Medulla oblongata (tissue), 1 donor: ENCODE data around the gene ADNP2.
"Not testable (repeated sequence)": the region's sequence is repeated elsewhere in the genome, so short reads cannot be mapped to it uniquely, and the experiment has no call there.

Experiments
- DNase-seq: peaks from one replicate; pipeline ENCODE4 v3.0.0-alpha.2; 2015; ENCODE audit errors: extremely low spot score

The ADNP2 gene

DNA sequence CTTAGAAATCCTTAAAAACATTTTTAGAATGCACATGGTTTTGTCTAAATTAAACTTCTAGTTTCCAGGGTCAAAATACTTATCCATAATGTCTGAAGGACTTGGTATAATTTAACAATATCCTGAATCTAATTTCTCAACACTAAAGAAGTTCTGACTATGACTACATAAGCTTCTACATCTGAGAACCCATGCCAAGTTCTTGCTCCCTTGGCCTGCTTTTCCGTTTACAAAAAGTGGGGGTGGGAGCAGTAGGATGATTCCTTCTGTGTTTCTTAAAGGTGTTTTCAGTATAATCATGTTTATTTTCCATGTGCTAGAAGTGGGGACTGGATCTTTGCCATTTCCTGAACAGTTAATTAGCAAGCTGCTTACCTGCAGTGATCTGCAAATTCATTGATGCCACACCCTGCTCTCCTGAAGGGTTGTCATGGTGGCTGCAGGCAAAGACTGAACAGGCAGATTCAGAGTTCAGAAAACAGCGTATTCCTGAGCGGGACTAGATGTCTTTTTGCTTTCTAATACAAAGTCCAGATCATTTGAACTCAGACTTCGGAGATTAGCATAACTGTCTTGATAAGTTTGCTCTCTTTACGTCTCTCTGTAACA lies 36.2 kb downstream of the ADNP2 start:
- DNase-seq, result no peak

- DNase-seq, result no peak
Measured at GRCh38 chr18:80147037-80147417, 38.0 kb downstream of the ADNP2 start.

GRCh38 chr18:80147418-80148325 lies 38.6 kb downstream of the ADNP2 start:
- DNase-seq, result peak; percentile 92

DNA sequence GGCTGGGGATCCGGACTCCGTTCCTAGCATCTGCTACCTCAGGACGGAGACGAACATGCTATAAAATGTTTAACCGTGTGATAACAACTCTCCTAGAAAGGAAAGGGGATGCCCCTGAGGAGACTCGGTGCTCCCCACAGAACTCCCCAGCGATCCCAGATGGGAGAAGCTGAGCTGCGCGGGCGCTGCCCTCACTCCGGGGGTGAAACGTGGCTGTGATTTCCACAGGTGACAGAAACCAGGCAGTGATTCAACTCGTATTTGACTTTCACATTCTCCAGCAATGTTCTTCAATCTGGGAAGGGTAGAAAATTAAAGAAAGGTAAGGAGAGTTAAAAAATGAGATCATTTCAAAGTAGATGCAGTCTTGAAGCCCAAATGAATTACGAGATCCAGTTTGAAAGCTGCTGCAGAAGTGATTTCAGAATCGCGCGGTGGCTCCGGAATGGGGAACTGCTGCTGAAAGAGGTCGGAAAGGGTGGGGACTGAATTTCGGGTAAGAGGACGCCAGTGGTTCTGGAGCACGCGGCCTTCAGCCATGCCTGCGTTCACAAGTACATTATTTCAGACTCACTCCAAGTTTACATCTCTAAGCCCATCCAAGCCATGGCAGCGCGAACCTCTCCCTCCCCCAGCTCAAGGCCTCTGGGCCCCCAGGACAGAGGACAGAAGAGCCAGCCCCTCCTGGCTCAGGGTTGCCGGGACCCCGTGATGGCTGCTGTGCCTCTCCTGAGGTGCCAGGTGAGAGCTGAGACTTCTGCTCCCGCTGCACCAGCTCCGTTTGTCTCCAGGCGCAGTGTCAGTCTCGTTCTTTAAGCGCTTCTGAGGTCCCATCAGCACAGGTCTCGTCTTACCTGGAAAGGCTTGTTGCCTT lies 39.5 kb downstream of the ADNP2 start:
- peak; percentile 17 for DNase-seq

- DNase-seq, result no peak
Measured at GRCh38 chr18:80149667-80150066, 40.6 kb downstream of the ADNP2 start.

- DNase-seq, result no peak
Measured at GRCh38 chr18:80154293-80154692, 45.2 kb downstream of the ADNP2 start.

- peak; percentile 91 for DNase-seq
Measured at GRCh38 chr18:80157708-80158343, 48.8 kb downstream of the ADNP2 start.

- DNase-seq, result no peak
Measured at GRCh38 chr18:80158365-80158764, 49.3 kb downstream of the ADNP2 start.

DNA sequence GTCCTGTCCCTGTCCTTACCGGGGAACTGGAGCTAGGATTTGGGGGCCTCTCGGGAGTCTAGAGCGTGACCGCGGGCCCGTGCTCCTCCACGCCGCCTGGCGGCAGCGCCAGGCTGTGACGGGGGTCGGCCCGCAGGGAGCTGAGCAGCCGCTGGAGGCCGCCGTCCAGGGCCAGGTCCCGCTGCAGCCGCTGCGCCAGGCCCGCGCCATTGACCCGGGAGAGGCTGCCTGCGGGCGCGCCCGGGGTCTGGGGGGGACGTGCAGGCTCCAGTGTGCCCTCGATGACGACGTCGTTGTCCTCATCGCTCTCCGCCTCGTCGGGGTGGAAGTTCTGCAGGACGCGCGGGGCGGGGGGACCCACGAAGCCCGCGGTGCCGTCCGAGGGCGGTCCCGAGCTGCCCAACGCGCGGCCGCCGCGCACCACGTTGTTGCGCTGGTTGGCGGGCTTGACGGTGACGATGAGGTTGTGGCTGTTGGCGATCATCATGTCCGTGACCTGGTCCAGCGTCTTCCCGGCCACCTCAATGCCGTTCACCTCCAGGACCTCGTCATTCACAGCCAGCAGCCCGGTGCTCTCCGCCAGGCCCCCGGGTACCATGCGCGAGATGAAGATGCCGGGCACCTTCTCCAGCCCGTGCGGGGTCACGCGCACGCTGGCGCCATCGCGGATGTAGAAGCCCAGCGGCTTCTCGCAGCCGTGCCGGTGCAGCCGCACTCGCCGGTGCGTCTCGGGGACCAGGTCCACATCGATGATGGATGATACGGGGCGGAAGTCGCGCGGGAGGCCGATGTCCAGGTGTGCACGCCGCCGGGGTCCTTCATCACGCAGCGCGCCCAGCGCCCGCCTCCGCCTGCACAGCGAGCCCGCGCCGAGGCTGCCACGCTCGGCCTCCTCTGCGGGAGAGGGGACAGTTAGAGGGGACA lies 50.9 kb downstream of the ADNP2 start:
- no peak for DNase-seq

DNA sequence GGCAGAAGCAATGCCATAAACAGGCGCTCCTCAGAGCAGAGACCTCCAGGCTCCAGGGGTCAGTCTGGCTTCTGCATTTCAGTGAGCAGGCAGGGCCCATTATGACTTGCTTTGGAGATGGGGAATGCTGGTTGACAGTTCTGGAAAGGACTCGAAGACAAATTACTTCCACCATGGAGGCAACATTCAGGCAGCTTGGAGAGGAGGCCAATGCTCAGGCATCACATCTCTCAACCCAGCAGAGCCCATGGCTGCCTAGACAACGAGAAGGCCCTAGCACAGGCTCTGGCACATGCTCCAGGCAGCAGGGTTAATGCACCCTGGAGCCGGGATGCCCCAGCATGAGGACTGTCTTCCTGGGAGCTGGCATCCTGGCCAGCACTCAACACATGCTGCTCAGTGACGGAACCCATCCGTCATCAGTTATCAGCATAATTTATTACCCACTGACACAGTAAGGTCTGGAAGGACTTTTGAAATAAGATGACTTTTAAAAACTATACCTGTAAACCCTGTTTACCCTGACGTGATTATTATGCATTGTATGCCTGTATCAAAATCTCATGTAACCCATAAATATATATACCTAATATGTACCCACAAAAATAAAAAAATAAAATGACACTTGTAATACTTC lies 52.8 kb downstream of the ADNP2 start:
- no peak for DNase-seq

GRCh38 chr18:80163183-80163582 lies 54.1 kb downstream of the ADNP2 start:
- DNase-seq, result no peak

- not testable (repeated sequence) for DNase-seq
Measured at GRCh38 chr18:80164727-80165355, 55.8 kb downstream of the ADNP2 start.

GRCh38 chr18:80166240-80166639 lies 57.2 kb downstream of the ADNP2 start:
- no peak for DNase-seq

DNA sequence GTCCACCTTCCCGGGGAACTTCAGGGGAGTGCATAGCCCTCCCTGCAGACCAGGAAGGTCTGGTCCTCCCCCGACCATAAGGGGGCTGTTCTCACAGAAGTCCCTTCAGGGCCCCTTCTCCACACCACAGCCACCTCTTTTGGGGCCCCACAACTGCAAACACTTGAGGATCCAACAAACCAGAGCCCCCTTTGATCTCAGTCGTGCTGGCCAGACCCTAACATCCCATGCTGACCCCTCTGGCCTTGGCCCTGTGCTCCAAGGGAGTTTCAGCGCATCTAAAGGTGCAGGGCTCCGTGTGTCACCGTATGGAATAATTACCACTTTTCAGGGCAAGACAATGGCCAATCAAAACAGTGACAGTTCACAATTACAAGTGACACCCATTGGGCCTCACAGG lies 57.7 kb downstream of the ADNP2 start:
- DNase-seq, result no peak

DNA sequence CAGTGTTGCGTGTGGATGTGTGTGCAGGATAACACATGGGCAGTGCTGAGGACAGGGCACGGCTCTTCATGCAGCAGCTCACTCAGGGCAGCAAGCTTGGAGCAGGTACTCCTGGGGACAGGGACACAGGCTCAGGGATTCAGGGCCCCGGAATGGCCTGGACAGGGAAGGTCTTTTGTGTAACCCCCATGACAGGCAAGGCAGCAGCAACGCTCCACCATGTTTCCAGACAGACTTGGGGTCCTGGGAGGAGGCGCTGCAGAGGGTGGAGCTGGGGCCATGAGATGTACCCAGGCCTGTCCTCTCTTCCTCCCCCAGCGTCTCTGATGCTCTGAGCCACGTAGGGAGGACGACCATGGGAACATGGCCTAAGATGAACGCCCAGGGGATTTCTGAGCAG lies 58.3 kb downstream of the ADNP2 start:
- DNase-seq, result no peak

GRCh38 chr18:80167931-80168330 lies 58.9 kb downstream of the ADNP2 start:
- no peak for DNase-seq

GRCh38 chr18:80168346-80168745 lies 59.3 kb downstream of the ADNP2 start:
- DNase-seq, result no peak

DNA sequence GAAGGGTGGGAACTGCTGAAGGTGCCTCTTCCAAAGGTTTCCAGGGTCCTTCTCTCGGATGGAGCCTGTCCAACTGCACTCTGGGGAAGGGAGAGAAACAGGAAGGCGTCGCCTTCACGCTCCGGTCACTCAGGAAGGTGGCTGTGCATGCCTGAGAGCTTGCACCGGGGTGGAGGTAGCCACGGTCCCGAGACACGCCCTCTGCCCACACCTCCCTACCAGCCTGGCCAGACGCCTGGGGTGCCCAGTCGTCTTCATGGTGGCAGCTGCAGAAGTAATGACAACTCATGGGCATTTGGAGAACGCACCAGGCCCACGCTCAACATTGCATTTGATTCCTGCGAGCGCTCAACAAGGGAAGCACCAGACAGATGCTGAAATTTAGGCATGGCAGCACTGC lies 59.9 kb downstream of the ADNP2 start:
- no peak for DNase-seq

- no peak for DNase-seq
Measured at GRCh38 chr18:80169607-80170006, 60.5 kb downstream of the ADNP2 start.
